GM04504 (cell line): ENCODE data around the gene VWA7.
"Not testable (repeated sequence)": the region's sequence is repeated elsewhere in the genome, so short reads cannot be mapped to it uniquely, and the experiment has no call there.

Experiments
- DNase-seq: peaks from one replicate; pipeline ENCODE4 v3.0.0-alpha.2; 2012; ENCODE audit warnings: low read depth

Gene VWA7

GRCh38 chr6:31801031-31801927, 24.2 kb upstream of the VWA7 start:
- DNase-seq = not testable (repeated sequence)

DNA sequence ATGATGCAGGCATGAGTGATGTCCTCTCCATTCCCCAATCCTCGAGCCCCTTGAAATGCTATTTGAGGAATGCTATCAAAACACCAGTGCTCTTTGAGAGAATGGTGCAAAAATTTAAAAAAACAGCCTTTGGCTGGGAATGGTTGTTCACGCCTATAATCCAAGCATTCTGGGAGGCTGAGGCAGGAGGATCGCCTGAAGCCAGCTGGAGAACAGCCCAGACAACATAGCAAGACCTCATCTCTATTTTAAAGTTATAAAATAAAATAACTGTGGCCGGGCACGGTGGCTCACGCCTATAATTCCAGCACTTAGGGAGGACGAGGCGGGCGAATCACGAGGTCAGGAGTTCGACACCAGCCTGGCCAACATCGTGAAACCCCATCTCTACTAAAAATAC, 22.7 kb upstream of the VWA7 start:
- DNase-seq = no peak

DNA sequence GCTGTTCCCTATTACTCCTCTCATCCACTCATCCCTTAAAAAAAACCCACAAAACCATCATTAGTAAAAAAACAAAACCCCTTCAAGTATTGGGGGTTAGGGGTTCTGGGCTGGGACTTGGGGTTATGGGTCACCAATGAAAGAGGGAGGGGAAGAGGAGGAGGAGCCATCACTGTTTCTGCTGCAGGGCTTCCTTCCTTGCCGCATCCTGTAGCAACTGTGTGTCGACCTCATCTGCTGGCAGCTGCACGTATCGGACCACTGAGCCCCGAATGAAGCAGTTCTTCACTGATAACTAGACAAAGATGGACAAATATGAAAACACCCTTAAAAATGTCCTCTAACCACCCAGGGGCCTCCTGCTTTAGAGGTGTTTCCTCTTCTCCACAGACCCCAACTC, 20.5 kb upstream of the VWA7 start:
- no peak for DNase-seq

DNA sequence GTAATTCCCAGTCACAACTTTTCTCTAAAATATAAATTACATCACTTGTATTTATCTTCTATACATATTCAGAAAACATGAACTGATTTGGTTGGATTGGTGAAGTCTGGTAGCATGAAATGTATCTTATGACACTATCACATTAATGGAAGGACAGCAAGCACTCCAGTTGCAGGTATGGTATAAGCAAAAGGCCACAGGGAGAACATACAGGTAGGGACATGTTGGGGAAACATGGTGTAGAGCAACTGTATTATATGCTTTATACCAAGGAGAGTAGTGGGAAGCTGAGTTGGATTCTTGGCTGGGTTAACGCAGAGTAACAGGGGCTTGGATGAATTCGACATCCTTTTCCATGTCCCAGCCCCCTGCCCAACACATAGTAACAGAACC, 19.9 kb upstream of the VWA7 start:
- DNase-seq = no peak

- DNase-seq = peak; percentile 77
Observed at GRCh38 chr6:31795616-31796298, 18.6 kb upstream of the VWA7 start, which contains the start of gene VARS1. TSS of gene VARS1 (minus strand) at chr6:31795752. CDS start at chr6:31795217, 535 bp downstream.

- peak; percentile 13 for DNase-seq
Observed at GRCh38 chr6:31794866-31795615, 17.9 kb upstream of the VWA7 start.

GRCh38 chr6:31794294-31794865, 17.3 kb upstream of the VWA7 start:
- peak; percentile 17 for DNase-seq

DNA sequence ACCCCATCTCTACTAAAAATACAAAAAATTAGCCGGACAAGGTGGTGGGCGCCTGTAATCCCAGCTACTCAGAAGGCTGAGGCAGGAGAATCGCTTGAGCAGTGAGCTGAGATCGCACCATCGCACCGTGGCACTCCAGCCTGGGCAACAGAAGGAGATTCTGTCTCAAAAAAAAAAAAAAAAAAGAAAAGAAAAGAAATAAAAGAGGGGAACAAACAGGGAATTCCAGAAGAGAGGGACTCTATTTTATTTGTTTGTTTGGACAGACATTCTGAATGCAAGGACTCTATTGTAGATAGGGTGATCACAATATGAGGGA, 16.8 kb upstream of the VWA7 start:
- not testable (repeated sequence) for DNase-seq

DNA sequence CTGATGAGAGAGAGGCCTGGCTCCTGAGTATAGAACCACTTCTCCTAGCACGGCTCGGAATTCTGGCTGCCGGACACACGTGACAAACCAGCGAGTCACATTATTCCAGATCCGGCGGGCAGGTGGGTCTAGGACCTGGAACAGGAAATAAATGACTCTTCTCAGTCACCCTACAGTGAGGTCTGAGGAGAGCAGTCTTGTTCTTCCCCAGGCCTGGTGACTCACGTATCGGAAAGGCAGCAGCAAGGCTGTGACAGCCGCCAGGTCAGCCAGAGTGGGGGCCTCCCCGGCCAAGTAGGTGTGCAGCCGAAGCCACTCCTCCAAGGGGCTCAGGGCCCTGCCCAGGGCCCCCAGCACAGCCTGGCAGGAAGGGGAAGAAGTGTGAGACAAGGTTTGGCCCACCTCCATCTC, 15.6 kb upstream of the VWA7 start:
- DNase-seq = no peak

- no peak for DNase-seq
Observed at GRCh38 chr6:31792090-31792374, 14.9 kb upstream of the VWA7 start.

DNA sequence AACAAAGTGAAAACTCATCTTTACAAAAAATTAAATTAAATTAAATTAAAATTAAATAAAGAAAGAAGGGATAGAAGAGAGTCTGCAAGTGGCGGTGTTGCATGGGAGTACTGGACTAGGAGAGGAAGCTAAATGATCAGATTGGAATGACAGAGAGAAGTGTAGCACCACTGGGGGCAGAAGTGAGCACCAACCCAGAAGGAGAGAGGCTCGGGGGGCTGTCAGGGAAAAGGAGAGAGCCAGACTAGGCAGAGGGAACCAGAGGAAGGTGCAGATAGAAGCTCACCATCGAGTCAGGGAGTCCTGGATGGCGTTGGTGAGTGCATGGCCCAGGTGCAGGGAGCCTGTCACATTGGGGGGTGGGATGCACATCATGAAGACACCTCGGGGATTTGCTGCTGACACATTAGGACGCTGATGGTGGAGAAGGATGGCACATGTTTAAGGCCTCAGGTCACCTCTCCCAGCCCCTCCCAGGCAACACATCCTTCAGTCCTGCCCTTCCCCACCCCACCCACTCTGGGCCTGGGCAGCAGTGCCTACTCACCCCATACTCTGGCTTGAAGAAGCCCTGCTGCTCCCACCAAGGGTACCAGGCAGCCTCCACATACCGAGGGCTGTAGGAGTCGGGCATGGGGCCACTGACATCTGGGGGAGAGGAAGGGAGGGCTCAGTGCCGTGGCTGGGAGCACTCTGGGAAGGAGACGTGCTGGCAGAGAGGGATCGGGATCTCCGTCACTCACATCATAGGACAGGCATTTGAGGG, 14.4 kb upstream of the VWA7 start:
- DNase-seq = no peak

DNA sequence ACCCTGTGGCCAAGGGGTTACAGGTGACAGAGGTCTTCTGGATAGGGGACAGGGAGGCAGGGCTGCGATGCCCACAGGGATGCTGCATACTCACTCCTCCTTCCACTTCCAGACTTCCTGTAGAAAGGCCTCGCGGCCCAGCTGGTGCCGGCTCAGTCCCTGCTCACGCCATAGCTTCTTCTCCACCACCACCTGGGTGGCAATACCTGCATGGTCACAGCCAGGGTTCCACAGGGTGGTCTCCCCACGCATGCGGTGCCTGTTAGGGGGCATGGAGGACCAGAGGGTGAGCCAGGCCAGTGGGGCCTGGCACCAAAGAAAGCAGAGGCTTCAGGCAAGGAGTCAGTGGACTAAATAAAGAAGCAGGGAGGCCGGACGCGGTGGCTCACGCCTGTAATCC, 8.3 kb upstream of the VWA7 start:
- DNase-seq = no peak

- DNase-seq = no peak
Observed at GRCh38 chr6:31784098-31784925, 7.2 kb upstream of the VWA7 start.

DNA sequence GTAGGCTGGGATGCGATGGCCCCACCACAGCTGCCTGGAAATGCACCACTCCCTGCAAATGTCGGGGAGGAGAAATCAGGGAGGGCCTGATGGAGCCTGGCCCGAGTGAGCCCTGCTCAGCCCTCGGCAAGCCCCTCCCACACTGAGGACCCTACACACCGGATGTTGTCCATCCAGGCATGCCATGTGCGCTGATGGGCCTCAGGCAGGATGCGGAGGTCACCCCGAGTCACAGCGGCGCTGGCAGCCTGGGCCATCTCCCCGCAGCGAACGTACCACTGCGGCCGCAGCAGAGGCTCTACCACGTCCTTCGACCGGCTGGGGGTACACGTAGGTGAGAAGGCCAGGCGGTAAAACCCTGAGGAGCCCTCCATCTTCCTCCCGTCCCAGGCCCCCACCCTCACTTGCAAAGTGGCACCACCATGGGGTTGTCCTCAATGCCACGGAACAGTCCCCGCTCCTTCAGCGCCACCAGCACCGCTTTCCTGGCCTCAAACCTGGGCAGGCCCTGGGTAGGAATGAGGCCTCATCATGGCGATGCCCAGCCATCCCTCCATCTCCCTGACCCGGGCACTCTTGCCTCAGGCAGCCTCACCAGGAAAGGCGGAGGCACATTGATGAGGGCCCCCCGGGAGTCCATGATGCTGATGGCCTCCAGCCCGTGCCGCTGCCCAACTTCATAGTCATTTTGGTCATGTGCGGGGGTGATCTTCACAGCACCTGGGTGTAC, 5.2 kb upstream of the VWA7 start:
- no peak for DNase-seq

DNA sequence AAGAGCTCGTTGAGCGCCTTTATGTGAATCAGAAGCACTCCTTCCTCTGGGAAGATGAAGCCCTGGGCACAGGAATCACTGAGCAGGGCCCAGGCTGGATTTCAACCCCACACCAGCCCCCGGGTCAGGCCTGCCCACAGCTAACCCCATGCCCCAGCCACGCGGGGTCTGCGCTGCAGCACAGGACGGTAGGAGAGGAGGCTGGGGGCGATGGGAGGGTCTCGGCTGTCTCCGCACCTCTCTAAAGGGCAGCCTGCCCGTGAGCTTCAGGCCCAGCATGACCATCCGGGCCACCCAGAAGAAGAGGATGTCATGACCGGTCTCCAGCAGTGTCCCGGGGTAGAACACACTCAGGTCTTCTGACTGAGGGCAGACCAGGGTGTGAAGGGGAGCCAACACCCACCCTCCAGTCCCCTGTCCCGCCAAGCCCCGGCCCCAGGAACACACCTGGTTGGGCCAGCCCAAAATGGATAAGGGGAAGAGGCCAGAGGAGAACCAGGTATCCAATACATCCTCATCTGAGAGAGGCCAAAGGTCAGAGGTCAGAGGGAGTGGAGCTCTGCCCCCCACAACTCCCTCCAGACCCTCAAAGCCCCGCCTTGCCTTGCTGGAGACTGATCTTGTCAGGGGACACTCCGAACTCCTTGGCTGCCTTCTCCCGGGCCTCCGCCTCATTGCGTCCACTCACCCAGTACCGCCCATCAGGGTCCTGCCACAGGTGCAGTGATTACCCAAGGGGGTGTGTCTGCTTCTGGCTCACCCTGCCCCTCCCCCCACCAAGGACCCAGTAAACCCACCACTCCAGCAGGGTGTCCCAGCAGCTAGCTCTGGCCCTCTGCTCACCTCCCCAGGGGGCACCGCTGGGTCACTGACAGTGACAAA, 4.4 kb upstream of the VWA7 start:
- DNase-seq = no peak

DNA sequence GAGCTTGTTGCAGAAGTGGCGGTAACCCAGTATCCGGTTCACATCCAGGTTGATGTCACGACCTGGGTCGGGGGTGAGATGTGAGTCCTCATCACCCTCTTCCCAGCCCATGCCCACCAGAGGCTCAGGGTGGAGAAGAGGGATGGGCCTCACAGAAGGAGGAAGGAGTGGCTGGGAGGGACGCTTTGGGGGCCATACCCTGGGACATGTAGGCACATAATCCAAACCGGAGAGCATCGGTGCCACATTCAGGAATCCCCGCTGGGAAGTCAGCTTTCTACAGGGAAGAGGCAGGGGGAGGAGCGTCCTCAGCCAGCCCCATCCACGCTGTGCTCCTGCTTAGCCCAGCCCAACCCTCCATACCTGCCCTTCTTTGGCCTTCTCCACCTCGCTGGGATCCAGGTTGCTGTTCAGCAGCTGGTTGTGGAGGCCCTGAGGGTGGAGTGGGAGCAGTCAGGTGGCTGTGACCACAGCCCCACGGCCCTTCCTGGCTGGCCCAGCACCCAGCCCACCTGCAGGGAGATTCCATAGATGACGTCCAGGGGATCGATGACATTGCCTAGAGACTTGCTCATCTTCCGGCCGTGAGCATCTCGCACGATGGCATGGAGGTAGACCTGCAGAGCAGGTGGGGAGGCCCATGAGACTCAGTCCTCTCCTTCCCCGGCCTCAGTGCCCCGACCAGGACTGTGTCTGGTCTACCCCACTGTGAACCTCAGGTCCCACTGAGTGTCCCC, 3.5 kb upstream of the VWA7 start:
- DNase-seq = no peak

DNA sequence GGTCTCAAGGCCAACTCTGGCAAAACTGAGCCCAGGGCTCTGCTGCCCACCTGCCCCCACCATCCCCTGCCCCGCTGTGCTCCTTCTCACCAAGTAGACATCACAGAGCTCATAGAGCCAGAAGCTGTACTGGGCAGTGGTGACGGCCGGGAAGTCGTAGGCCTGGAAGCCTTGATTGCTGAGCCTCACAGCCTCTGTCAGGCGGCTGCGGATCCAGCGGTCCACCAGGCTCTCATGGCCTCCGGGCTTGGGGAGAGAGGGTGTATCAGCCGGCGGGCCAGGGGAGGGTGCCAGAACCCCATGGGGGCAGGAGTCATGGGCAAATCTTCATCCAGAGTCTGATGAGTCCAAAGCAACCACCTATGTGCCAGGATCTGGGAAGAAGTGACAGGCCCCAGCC, 2.8 kb upstream of the VWA7 start:
- no peak for DNase-seq

GRCh38 chr6:31778999-31779885, 2.1 kb upstream of the VWA7 start:
- DNase-seq = no peak
